Lung (tissue), 12 donors: Measurements from ENCODE around the gene MAP7. TPM values are rescaled to one million over a fixed set of nuclear protein-coding genes. Genes with fewer than 3 reads are reported as not detected.

Experiments used
- ATAC-seq: fragments of 200-7000 bp; cut with Tn5 transposase; one replicate; pipeline ENCODE4 v1.9.1; 2020; ENCODE audit warnings: moderate number of reproducible peaks; ENCODE audit not compliant: insufficient read depth, low FRiP score
- DNase-seq, 3 donors: peaks; one replicate each; pipeline ENCODE4 v3.0.0-alpha.2; 2013 to 2017
- H3K27ac ChIP-seq, 2 donors: one replicate each; pipeline ENCODE4 v1.5.1; 2013; ENCODE audit warnings: mild to moderate bottlenecking in 2 of 2, moderate library complexity in 2 of 2, control low read depth in 1 of 2, inconsistent platforms in 1 of 2, low read depth in 1 of 2, low read length in 1 of 2
- H3K27me3 ChIP-seq, 3 donors: one replicate each; pipeline ENCODE4 v1.5.1; 2013; ENCODE audit warnings: low read length in 2 of 3; ENCODE audit not compliant: control insufficient read depth in 3 of 3, insufficient read depth in 3 of 3
- H3K36me3 ChIP-seq, 4 donors: one replicate each; pipeline ENCODE4 v1.5.1; 2013; ENCODE audit warnings: low read length in 4 of 4, mild to moderate bottlenecking in 1 of 4, moderate library complexity in 1 of 4; ENCODE audit not compliant: control insufficient read depth in 4 of 4, insufficient read depth in 4 of 4
- H3K4me1 ChIP-seq, 5 donors: one replicate each; pipeline ENCODE4 v1.5.1; 2013; ENCODE audit warnings: low read length in 5 of 5, mild to moderate bottlenecking in 2 of 5, moderate library complexity in 1 of 5; ENCODE audit not compliant: control insufficient read depth in 5 of 5, insufficient read depth in 5 of 5
- H3K4me3 ChIP-seq: one replicate; pipeline ENCODE4 v1.5.1; 2013; ENCODE audit warnings: mild to moderate bottlenecking, control low read depth, moderate library complexity
- H3K9ac ChIP-seq, 2 donors: one replicate each; pipeline ENCODE4 v1.5.1; 2013; ENCODE audit warnings: low read length in 2 of 2, control low read depth in 1 of 2; ENCODE audit not compliant: insufficient read depth in 1 of 2
- H3K9me3 ChIP-seq, 4 donors: one replicate each; pipeline ENCODE4 v1.5.1; 2013; ENCODE audit warnings: low read length in 3 of 4, mild to moderate bottlenecking in 1 of 4, moderate library complexity in 1 of 4; ENCODE audit not compliant: control insufficient read depth in 4 of 4, insufficient read depth in 3 of 4
- WGBS, 2 donors: extraction: QIAGEN DNeasy Blood & Tissue Kit; methylation state at CpG; one replicate each; pipeline ENCODE4 v1.1.7; 2013; 5-methylcytosine and 5-hydroxymethylcytosine counted together
- polyA plus RNA-seq, 2 donors: library from polyadenylated mRNA; stranded (reverse); fragments of 200-250 nt; gene quantifications; one replicate each; pipeline ENCODE4 v1.2.1, GENCODE V29; 2013
- total RNA-seq, 2 donors: library from RNA; depleted of rRNA in 1 of 2; stranded (reverse); fragments of >200 nt in 1 of 2; gene quantifications; one replicate each; pipeline ENCODE4 v1.2.1, GENCODE V29; 2014 to 2021
- TF ChIP-seq, protein P1 (sequence below): IDR thresholded peaks from 2 replicates; pipeline ENCODE4 v1.5.1; 2012; ENCODE audit warnings: mild to moderate bottlenecking; ENCODE audit errors: control extremely low read depth, extremely low read depth
- donor health status: control.
- donor health status: control.
- donor health status: Bipolar disorder and iron deficiency.
- donor health status: healthy.
- donor health status: DM: yes; HTN: yes; CAD: no.

The MAP7 gene
- total and polyA plus RNA-seq, 4 donors: 8.4 to 23.4 (median 12.3) TPM

DNA sequence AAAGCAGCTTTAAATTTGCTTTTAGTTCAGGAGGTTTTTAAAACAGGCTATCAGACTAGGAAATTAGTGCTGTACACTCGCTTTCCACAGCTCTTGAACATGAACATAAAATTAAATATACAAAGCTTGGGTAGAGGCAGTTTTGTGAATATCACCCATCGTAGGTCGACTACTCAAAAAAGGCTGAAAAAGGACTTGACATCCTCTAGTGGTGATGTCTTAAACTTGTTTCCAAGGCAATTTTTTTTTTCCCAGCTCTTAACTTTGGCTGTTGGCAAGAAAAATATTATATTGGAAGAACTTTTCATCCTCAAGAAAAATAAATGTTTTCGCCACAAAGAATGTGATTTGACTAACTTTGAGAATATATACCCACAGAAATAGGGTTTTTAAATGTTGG, 2.9 kb downstream of the MAP7 start:
- H3K4me1 ChIP-seq: peaks cover 0 to 13% (median 3%) of the 10 kb centered on the region in 5 donors
- no peaks in the 10 kb centered on the region for H3K9me3 ChIP-seq
- no peak overlapping the region for H3K27ac ChIP-seq
- TF ChIP-seq, protein P1, sequence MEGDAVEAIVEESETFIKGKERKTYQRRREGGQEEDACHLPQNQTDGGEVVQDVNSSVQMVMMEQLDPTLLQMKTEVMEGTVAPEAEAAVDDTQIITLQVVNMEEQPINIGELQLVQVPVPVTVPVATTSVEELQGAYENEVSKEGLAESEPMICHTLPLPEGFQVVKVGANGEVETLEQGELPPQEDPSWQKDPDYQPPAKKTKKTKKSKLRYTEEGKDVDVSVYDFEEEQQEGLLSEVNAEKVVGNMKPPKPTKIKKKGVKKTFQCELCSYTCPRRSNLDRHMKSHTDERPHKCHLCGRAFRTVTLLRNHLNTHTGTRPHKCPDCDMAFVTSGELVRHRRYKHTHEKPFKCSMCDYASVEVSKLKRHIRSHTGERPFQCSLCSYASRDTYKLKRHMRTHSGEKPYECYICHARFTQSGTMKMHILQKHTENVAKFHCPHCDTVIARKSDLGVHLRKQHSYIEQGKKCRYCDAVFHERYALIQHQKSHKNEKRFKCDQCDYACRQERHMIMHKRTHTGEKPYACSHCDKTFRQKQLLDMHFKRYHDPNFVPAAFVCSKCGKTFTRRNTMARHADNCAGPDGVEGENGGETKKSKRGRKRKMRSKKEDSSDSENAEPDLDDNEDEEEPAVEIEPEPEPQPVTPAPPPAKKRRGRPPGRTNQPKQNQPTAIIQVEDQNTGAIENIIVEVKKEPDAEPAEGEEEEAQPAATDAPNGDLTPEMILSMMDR: no peak
- peak in 2 of 3 donors; percentile 48 to 63 for DNase-seq
- no peak for ATAC-seq
- no peaks in the 10 kb centered on the region for H3K36me3 ChIP-seq
- no peak overlapping the region for H3K9ac ChIP-seq
- H3K4me3 ChIP-seq: no peak overlapping the region
- WGBS, 2 donors: 33 to 36% methylated on average over 4 of the region's 4 CpGs
- H3K27me3 ChIP-seq: peaks cover 0 to 44% (median 44%) of the 10 kb centered on the region in 3 donors

DNA sequence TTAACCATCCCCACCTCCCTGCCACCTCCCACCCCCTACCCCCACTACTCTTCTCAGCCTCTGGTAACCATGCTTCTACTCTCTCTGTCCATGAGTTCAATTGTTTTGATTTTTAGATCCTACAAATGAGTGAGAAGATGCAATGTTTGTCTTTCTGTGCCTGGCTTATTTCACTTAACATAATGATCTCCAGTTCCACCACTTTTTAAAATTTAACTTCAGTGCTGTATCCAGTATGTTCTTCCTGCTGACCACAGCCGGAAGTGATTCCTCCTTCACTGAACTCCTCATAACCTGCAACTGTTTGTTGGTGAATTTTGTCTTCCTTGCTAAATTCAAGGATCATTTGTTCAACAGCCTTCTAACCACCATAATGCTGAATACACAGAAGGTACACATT, 3.9 kb downstream of the MAP7 start:
- DNase-seq (no peak), ATAC-seq (no peak)
- Histone ChIP-seq H3K4me3 (no peak overlapping the region), H3K9ac (no peak overlapping the region), H3K4me1 (peaks cover 0 to 13% (median 3%) of the 10 kb centered on the region in 5 donors), H3K27ac (no peak overlapping the region), H3K36me3 (no peaks in the 10 kb centered on the region), H3K27me3 (peaks cover 0 to 35% (median 35%) of the 10 kb centered on the region in 3 donors), H3K9me3 (no peaks in the 10 kb centered on the region)
- 78 to 84% methylated on average over 1 of the region's 1 CpG for WGBS, 2 donors
- TF ChIP-seq, protein P1: no peak

DNA sequence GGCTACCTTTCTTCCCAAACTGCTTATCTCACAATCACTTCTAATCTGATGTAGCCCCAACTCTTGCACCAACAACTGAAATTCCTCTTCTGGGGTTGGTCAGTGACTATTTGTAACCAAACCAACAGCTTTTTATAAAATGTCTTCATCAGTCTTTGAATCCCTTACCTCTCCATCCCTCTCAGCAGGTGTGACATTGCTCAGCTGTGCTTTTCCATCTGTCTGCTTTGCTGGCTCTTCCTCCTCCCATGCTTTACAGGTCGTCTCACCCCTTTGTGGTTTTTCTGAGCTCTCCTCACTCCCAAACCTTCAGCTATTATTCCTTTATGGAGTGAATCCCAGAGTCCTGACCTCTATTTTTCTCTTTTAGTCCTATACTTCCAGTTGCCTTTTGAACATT, 5.9 kb downstream of the MAP7 start:
- ATAC-seq (no peak), DNase-seq (no peak)
- Histone ChIP-seq H3K4me3 (no peak overlapping the region), H3K4me1 (peaks cover 0 to 3% (median 0%) of the 10 kb centered on the region in 5 donors), H3K9ac (no peak overlapping the region), H3K36me3 (no peaks in the 10 kb centered on the region), H3K9me3 (no peaks in the 10 kb centered on the region), H3K27ac (no peak overlapping the region), H3K27me3 (peaks cover 0 to 27% (median 25%) of the 10 kb centered on the region in 3 donors)
- TF ChIP-seq, protein P1: no peak
- 31 to 42% methylated on average over 1 of the region's 1 CpG for WGBS, 2 donors

DNA sequence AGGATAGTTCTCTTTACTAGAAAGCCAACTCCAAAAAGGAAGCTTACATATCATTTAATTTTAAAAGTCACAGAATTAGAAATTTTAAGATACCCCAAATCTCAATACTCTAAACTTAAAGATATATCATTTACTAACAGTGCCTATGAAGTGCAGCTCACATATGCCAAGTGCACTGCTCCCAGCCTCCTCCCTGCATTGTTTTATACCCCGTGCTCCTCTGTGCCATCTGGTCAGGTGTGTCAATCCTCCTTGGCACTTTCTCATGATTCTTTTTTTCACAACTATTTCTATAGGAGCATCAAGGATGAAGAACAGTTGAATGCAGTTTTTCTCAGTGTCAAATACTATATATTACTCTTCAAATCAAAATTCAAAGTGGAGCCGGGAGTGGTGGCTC, 8.8 kb downstream of the MAP7 start:
- Histone ChIP-seq H3K4me3 (no peak overlapping the region), H3K27me3 (peaks cover 0 to 12% (median 7%) of the 10 kb centered on the region in 3 donors), H3K9me3 (no peaks in the 10 kb centered on the region), H3K9ac (no peak overlapping the region), H3K27ac (no peak overlapping the region), H3K4me1 (no peaks in the 10 kb centered on the region), H3K36me3 (no peaks in the 10 kb centered on the region)
- 95 to 97% methylated on average over 2 of the region's 2 CpGs for WGBS, 2 donors
- no peak for DNase-seq
- TF ChIP-seq, protein P1: no peak
- no peak for ATAC-seq
